Endothelial cell of umbilical vein (primary cell): Measurements from ENCODE around the gene POR. TPM values are rescaled to one million over a fixed set of nuclear protein-coding genes. Genes with fewer than 3 reads are reported as not detected.

Experiments used
- BruUV-seq: library from RNA; stranded (reverse); fragments of 400-500 nt; replicated peaks from 2 replicates; lab custom pipeline; 2021; lab: Mats Ljungman, UMichigan
- CTCF ChIA-PET: fragments of 300-600, 350-600 bp; sonication (Branson Sonifier 250); formaldehyde crosslinking; loops from one replicate; lab custom pipeline; 2021; ENCODE audit warnings: antibody characterized with exemption, inconsistent platforms; lab: Charles Lee
- POLR2A ChIA-PET: fragments of 300-600, 350-600 bp; sonication (Branson Sonifier 250); formaldehyde crosslinking; loops from one replicate; lab custom pipeline; 2021; ENCODE audit warnings: antibody characterized with exemption, inconsistent platforms; lab: Charles Lee
- DNase-seq: peaks from one replicate; pipeline ENCODE4 v3.0.0-alpha.2; 2011; ENCODE audit warnings: low read depth, low spot score
- FAIRE-seq: peaks from 2 replicates; lab custom pipeline; 2011; peaks lifted over from hg19 to GRCh38; lab: Jason Lieb, UNC
- H2AFZ ChIP-seq: 2 replicates; pipeline ENCODE4 v1.6.0; 2012; ENCODE audit warnings: low read depth, low read length, control low read depth, inconsistent platforms
- H3K27ac ChIP-seq: 2 replicates; pipeline ENCODE4 v1.5.1; 2011; ENCODE audit warnings: low read depth, mild to moderate bottlenecking, control low read depth, low read length, moderate library complexity; ENCODE audit not compliant: insufficient read depth
- H3K27me3 ChIP-seq, 2 experiments: 2 replicates each; pipeline versions ENCODE4 v1.6.0 to v1.6.1; 2011; ENCODE audit warnings: low read length in 2 of 2, mixed read lengths in 1 of 2; ENCODE audit not compliant: control insufficient read depth in 2 of 2, insufficient read depth in 2 of 2
- H3K36me3 ChIP-seq, 2 experiments: 2 replicates in 1 of 2; 3 replicates in 1 of 2; pipeline ENCODE4 v1.5.1; 2011; ENCODE audit warnings: low read length in 2 of 2, mild to moderate bottlenecking in 1 of 2, moderate library complexity in 1 of 2; ENCODE audit not compliant: control insufficient read depth in 2 of 2, insufficient read depth in 2 of 2; ENCODE audit errors: extremely low read depth in 1 of 2
- H3K4me1 ChIP-seq: 3 replicates; pipeline ENCODE4 v1.5.1; 2011; ENCODE audit warnings: mild to moderate bottlenecking, low read length; ENCODE audit not compliant: control insufficient read depth, insufficient read depth; ENCODE audit errors: extremely low read depth
- H3K4me2 ChIP-seq: 2 replicates; pipeline ENCODE4 v1.6.1; 2011; ENCODE audit warnings: low read length, control low read depth, mixed read lengths; ENCODE audit not compliant: insufficient read depth
- H3K4me3 ChIP-seq, 3 experiments: fragments of 200-600 bp in 1 of 3; sonication (generic), shearing (Covaris generic) in 1 of 3; replicated peaks in 1 of 3; 2 replicates each; pipeline ENCODE4 v1.5.1; 2011 to 2016; ENCODE audit warnings: control low read depth in 3 of 3, low read length in 3 of 3, mild to moderate bottlenecking in 2 of 3, inconsistent platforms in 1 of 3, low read depth in 1 of 3, moderate library complexity in 1 of 3; ENCODE audit not compliant: insufficient read depth in 1 of 3
- H3K79me2 ChIP-seq: 2 replicates; pipeline ENCODE4 v1.6.0; 2012; ENCODE audit warnings: low read length, inconsistent platforms; ENCODE audit not compliant: control insufficient read depth, insufficient read depth
- H3K9ac ChIP-seq: replicated peaks from 2 replicates; pipeline ENCODE3; 2011; ENCODE audit warnings: low read length, control low read depth; ENCODE audit not compliant: insufficient read depth; ENCODE audit errors: extremely low read depth
- H3K9me1 ChIP-seq: replicated peaks from 3 replicates; pipeline ENCODE4 v1.6.0; 2011; ENCODE audit warnings: mild to moderate bottlenecking, low read length; ENCODE audit not compliant: control insufficient read depth, insufficient read depth; ENCODE audit errors: extremely low read depth
- H3K9me3 ChIP-seq: replicated peaks from 2 replicates; pipeline ENCODE4 v1.5.1; 2012; ENCODE audit warnings: low read length, inconsistent platforms; ENCODE audit not compliant: control insufficient read depth, insufficient read depth
- H4K20me1 ChIP-seq: replicated peaks from 2 replicates; pipeline ENCODE3; 2011; ENCODE audit warnings: mild to moderate bottlenecking, low read length; ENCODE audit not compliant: control insufficient read depth, insufficient read depth; ENCODE audit errors: extremely low read depth
- EZH2 ChIP-seq: IDR thresholded peaks from 2 replicates; pipeline ENCODE4 v1.6.1; 2012; ENCODE audit warnings: borderline replicate concordance, low read depth, mild to moderate bottlenecking, moderate library complexity, low read length, inconsistent platforms; ENCODE audit not compliant: severe bottlenecking
- FOS ChIP-seq: IDR thresholded peaks from 2 replicates; pipeline ENCODE4 v1.6.1; 2011; ENCODE audit warnings: mild to moderate bottlenecking, low read length, moderate library complexity, borderline replicate concordance; ENCODE audit not compliant: insufficient read depth
- GATA2 ChIP-seq: IDR thresholded peaks from 2 replicates; pipeline ENCODE4 v1.7.0; 2011; ENCODE audit warnings: low read depth, mild to moderate bottlenecking, moderate library complexity, mixed read lengths, low read length; ENCODE audit not compliant: insufficient read length, insufficient read depth
- JUN ChIP-seq: IDR thresholded peaks from 2 replicates; pipeline ENCODE4 v1.6.1; 2011; ENCODE audit warnings: borderline replicate concordance, low read depth; ENCODE audit not compliant: insufficient read length, insufficient read depth
- MYC ChIP-seq: IDR thresholded peaks from one replicate; pipeline ENCODE4 v1.6.1; 2011; ENCODE audit warnings: mild to moderate bottlenecking, low read depth, low read length
- POLR2A ChIP-seq: IDR thresholded peaks from 2 replicates; pipeline ENCODE4 v1.6.1; 2012; ENCODE audit warnings: low read depth, mild to moderate bottlenecking, control low read depth, low read length
- POLR2AphosphoS5 ChIP-seq: IDR thresholded peaks from 2 replicates; pipeline ENCODE4 v1.6.1; 2012; ENCODE audit warnings: low read depth, mild to moderate bottlenecking, control low read depth, low read length, moderate library complexity; ENCODE audit not compliant: insufficient read depth
- dilution Hi-C: fragments of 300-500 bp; cut with MboI; formaldehyde crosslinking; loops from one replicate; pipeline ENCODE4 v1.15.0; 2019; ENCODE audit warnings: low sequenced_read_pairs; ENCODE audit not compliant: extremely low pct_ligation_motif_present
- intact Hi-C: fragments of 100-400 bp; cut with micrococcal nuclease; formaldehyde crosslinking; loops from one replicate; pipeline ENCODE4 v1.10.0; 2022
- polyA plus RNA-seq, 4 experiments: library from polyadenylated mRNA; depleted of rRNA in 3 of 4; stranded (reverse) in 3 of 4; unstranded in 1 of 4; fragments of >200 nt; gene quantifications; 2 replicates each; pipeline versions ENCODE4 v1.2.1 to v1.2.3, GENCODE V29; 2011 to 2012; ENCODE audit warnings: missing spikeins in 1 of 4
- total RNA-seq: library from RNA; stranded (reverse); gene quantifications from 2 replicates; pipeline ENCODE4 v1.2.3, GENCODE V29; 2021
- TF ChIP-seq, protein P1 (sequence below), 2 donors: IDR thresholded peaks; 1 replicate in 1 of 2; 2 replicates in 1 of 2; pipeline ENCODE4 v1.5.1; 2011; ENCODE audit warnings: low read length in 2 of 2, mild to moderate bottlenecking in 2 of 2, moderate library complexity in 2 of 2, control low read depth in 1 of 2, inconsistent platforms in 1 of 2, low read depth in 1 of 2; ENCODE audit not compliant: insufficient read depth in 1 of 2; ENCODE audit errors: extremely low read depth in 1 of 2
- TF ChIP-seq, protein P2 (sequence below): IDR thresholded peaks from 2 replicates; pipeline ENCODE4 v1.6.1; 2011; ENCODE audit not compliant: insufficient read depth, insufficient read length

The POR gene
- total and polyA plus RNA-seq, 2 donors (not counting 3 experiments of a cell fraction or from before 2014, with no cell fraction given): 59.5 to 73.6 TPM

DNA sequence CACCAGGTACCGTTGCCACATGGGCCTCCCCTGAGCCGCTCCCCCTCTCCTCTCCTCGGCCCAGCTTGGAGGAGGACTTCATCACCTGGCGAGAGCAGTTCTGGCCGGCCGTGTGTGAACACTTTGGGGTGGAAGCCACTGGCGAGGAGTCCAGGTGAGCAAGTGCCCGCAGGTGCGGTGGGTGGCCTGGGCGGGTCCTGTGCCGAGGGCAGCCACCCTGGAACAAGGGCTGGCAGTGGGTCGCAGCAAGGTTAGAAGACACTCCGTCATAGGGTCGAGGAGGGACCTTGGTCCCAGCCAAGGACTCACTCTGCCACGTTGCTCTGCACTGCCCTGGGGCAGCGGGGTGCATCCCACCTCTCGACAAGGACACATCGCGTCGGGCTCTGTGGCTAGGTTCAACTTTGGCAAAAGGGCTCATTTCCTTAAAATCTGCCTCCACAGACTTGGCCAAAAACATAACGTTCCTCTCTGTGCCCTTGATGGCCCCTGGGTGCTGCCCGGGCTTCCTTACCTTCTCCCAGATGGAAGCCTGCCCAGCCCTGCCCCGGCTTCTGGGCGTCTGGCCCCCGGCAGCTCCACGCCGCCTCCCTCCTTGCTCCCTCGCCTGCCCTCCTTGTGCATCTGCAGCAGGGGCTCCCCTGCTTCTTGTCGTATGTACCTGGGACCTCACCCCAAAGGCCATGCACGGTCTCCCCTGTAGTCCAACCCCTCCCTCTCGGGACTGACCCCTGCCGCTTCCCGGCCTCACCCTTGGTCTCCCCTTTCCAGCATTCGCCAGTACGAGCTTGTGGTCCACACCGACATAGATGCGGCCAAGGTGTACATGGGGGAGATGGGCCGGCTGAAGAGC, 66.7 kb downstream of the POR start:
- no TSS peak for BruUV-seq
- dilution Hi-C loops (no loop called here), intact Hi-C loops (no loop called here)
- H3K27ac ChIP-seq: no peak overlapping the region
- CTCF ChIA-PET: interaction anchor here (0.9 to 1.2 kb wide), 2 partner anchors 38 to 281 kb away, joined by 3 to 5 read pairs; no protein-coding TSS in a partner anchor
- H3K4me3 ChIP-seq: no peak overlapping the region
- H3K79me2 ChIP-seq: no peaks in the 10 kb centered on the region
- DNase-seq (no peak), FAIRE-seq (no peak)
- no peak overlapping the region for H3K9ac ChIP-seq
- no peaks in the 10 kb centered on the region for H4K20me1 ChIP-seq
- no peak overlapping the region for H3K4me2 ChIP-seq
- H3K4me1 ChIP-seq: no peaks in the 10 kb centered on the region
- no peak overlapping the region for H2AFZ ChIP-seq
- H3K9me3 ChIP-seq: no peaks in the 10 kb centered on the region
- peaks cover 9 to 48% of the 10 kb centered on the region in 2 experiments for H3K36me3 ChIP-seq
- TF ChIP-seq MYC: no peak
- no peak for TF ChIP-seq POLR2AphosphoS5
- no peak for TF ChIP-seq POLR2A
- TF ChIP-seq FOS: no peak
- no peak for TF ChIP-seq GATA2
- TF ChIP-seq, protein P1, sequence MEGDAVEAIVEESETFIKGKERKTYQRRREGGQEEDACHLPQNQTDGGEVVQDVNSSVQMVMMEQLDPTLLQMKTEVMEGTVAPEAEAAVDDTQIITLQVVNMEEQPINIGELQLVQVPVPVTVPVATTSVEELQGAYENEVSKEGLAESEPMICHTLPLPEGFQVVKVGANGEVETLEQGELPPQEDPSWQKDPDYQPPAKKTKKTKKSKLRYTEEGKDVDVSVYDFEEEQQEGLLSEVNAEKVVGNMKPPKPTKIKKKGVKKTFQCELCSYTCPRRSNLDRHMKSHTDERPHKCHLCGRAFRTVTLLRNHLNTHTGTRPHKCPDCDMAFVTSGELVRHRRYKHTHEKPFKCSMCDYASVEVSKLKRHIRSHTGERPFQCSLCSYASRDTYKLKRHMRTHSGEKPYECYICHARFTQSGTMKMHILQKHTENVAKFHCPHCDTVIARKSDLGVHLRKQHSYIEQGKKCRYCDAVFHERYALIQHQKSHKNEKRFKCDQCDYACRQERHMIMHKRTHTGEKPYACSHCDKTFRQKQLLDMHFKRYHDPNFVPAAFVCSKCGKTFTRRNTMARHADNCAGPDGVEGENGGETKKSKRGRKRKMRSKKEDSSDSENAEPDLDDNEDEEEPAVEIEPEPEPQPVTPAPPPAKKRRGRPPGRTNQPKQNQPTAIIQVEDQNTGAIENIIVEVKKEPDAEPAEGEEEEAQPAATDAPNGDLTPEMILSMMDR (IDR thresholded peaks at IDR 0.05; ENCODE audit: extremely low read depth in 1 of 2, insufficient read depth in 1 of 2, low read depth in 1 of 2, low read length in 2 of 2): no peak
- TF ChIP-seq JUN: no peak
- TF ChIP-seq, protein P2, sequence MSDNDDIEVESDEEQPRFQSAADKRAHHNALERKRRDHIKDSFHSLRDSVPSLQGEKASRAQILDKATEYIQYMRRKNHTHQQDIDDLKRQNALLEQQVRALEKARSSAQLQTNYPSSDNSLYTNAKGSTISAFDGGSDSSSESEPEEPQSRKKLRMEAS: no peak
- no peak for TF ChIP-seq EZH2
- POLR2A ChIA-PET: no interaction called here
- no peaks in the 10 kb centered on the region for H3K27me3 ChIP-seq
- H3K9me1 ChIP-seq: no peaks in the 10 kb centered on the region
